Cardiac fibroblast (primary cell): ENCODE data around the gene FAM50B.
"Not testable (repeated sequence)": the region's sequence is repeated elsewhere in the genome, so short reads cannot be mapped to it uniquely, and the experiment has no call there.

Source experiments
- DNase-seq, 2 donors: peaks; one replicate each; pipeline versions ENCODE4 v3.0.0 to v3.0.0-alpha.2; 2010; ENCODE audit warnings: low read depth in 2 of 2
- H3K4me3 ChIP-seq, 2 donors: replicated peaks in 1 of 2; 1 replicate in 1 of 2; 2 replicates in 1 of 2; pipeline ENCODE4 v1.5.1; 2011; ENCODE audit warnings: low read depth in 2 of 2, low read length in 2 of 2, mild to moderate bottlenecking in 2 of 2, moderate library complexity in 1 of 2
- CTCF ChIP-seq: IDR thresholded peaks from one replicate; pipeline ENCODE4 v1.5.1; 2011; ENCODE audit warnings: low read depth, mild to moderate bottlenecking, low read length, inconsistent platforms

The FAM50B gene

GRCh38 chr6:3855866-3856265, 6.7 kb downstream of the FAM50B start:
- H3K4me3 ChIP-seq, result no peak overlapping the region
- TF ChIP-seq CTCF, result no peak
- no peak for DNase-seq

- no peak for DNase-seq
- no peak for TF ChIP-seq CTCF
- no peak overlapping the region for H3K4me3 ChIP-seq
Observed at GRCh38 chr6:3856576-3856975, 7.4 kb downstream of the FAM50B start.

- no peak for TF ChIP-seq CTCF
- H3K4me3 ChIP-seq, result no peak overlapping the region
- DNase-seq, result no peak
Observed at GRCh38 chr6:3857468-3858456, 8.6 kb downstream of the FAM50B start.

GRCh38 chr6:3859878-3860552, 10.8 kb downstream of the FAM50B start:
- no peak overlapping the region for H3K4me3 ChIP-seq
- TF ChIP-seq CTCF, result no peak
- DNase-seq, result no peak

GRCh38 chr6:3861424-3861823, 12.3 kb downstream of the FAM50B start:
- no peak for TF ChIP-seq CTCF
- no peak for DNase-seq

GRCh38 chr6:3862038-3862437, 12.9 kb downstream of the FAM50B start:
- no peak for TF ChIP-seq CTCF
- no peak overlapping the region for H3K4me3 ChIP-seq
- DNase-seq, result no peak

More at GRCh38 chr6:3861424-3861823, 12.3 kb downstream of the FAM50B start:
- no peak overlapping the region for H3K4me3 ChIP-seq

GRCh38 chr6:3863322-3863721, 14.1 kb downstream of the FAM50B start:
- DNase-seq, H3K4me3 ChIP-seq: not testable (repeated sequence)
